Measurements from ENCODE around the gene TMEM250.

TMEM250 gene

GRCh38 chr9:136084063-136084944, 34.4 kb downstream of the TMEM250 start:
- H3K27ac ChIP-seq = peak overlapping the region in 3 of 11 experiments; percentile 19 to 71 (median 43); a peak in 5 of 22 replicates
- peak overlapping the region; percentile 56 to 98 (median 92) for H3K4me2 ChIP-seq
- no peak overlapping the region for H3K9ac ChIP-seq
- H3K27me3 ChIP-seq = peaks cover 0 to 20% (median 16%) of the 10 kb centered on the region in 11 experiments; a peak in 17 of 22 replicates
- peaks cover 0 to 20% (median 0%) of the 10 kb centered on the region in 11 experiments; a peak in 3 of 22 replicates for H3K36me3 ChIP-seq
- peaks cover 0 to 98% (median 0%) of the 10 kb centered on the region in 11 experiments; a peak in 6 of 22 replicates for H4K20me1 ChIP-seq
- peaks cover 77 to 100% (median 98%) of the 10 kb centered on the region in 10 experiments for H3K4me1 ChIP-seq
- no peak for TF ChIP-seq Cebpa-rat (IDR thresholded peaks at IDR 0.05)
- H3K9me3 ChIP-seq (replicated peaks in 1 of 11) = no peaks in the 10 kb centered on the region
- H3K4me3 ChIP-seq = no peak overlapping the region

- Histone ChIP-seq H4K20me1 (peaks cover 0 to 100% (median 0%) of the 10 kb centered on the region in 11 experiments; a peak in 6 of 22 replicates), H3K36me3 (peaks cover 0 to 26% (median 0%) of the 10 kb centered on the region in 11 experiments; a peak in 3 of 22 replicates), H3K4me2 (peak overlapping the region in 9 of 11 experiments; percentile 10 to 98 (median 88); a peak in 12 of 22 replicates), H3K27me3 (peaks cover 0 to 18% (median 15%) of the 10 kb centered on the region in 11 experiments; a peak in 17 of 22 replicates), H3K9me3 (replicated peaks in 1 of 11) (no peaks in the 10 kb centered on the region), H3K9ac (no peak overlapping the region), H3K4me1 (peaks cover 72 to 100% (median 98%) of the 10 kb centered on the region in 10 experiments), H3K27ac (peak overlapping the region in 1 of 11 experiments; percentile 71; a peak in 1 of 22 replicates), H3K4me3 (no peak overlapping the region)
- TF ChIP-seq Cebpa-rat (IDR thresholded peaks at IDR 0.05) = no peak
These were observed 35.1 kb downstream of the TMEM250 start for GRCh38 chr9:136083558-136084062.

GRCh38 chr9:136082496-136083361, 35.9 kb downstream of the TMEM250 start:
- peaks cover 0 to 99% (median 0%) of the 10 kb centered on the region in 11 experiments; a peak in 6 of 22 replicates for H4K20me1 ChIP-seq
- H3K4me2 ChIP-seq = peak overlapping the region in 10 of 11 experiments; percentile 54 to 94 (median 80); a peak in 17 of 22 replicates
- peaks cover 0 to 13% (median 7%) of the 10 kb centered on the region in 11 experiments; a peak in 16 of 22 replicates for H3K27me3 ChIP-seq
- H3K9ac ChIP-seq = peak overlapping the region in 3 of 11 experiments; percentile 15 to 51 (median 41); a peak in 1 of 22 replicates
- H3K27ac ChIP-seq = peak overlapping the region in 5 of 11 experiments; percentile 26 to 71 (median 63); a peak in 7 of 22 replicates
- TF ChIP-seq Cebpa-rat (IDR thresholded peaks at IDR 0.05) = no peak
- peaks cover 0 to 33% (median 0%) of the 10 kb centered on the region in 11 experiments; a peak in 3 of 22 replicates for H3K36me3 ChIP-seq
- no peaks in the 10 kb centered on the region for H3K9me3 ChIP-seq (replicated peaks in 1 of 11)
- H3K4me3 ChIP-seq = no peak overlapping the region
- peaks cover 63 to 100% (median 92%) of the 10 kb centered on the region in 10 experiments for H3K4me1 ChIP-seq

- peaks cover 0 to 91% (median 0%) of the 10 kb centered on the region in 11 experiments; a peak in 6 of 22 replicates for H4K20me1 ChIP-seq
- H3K9ac ChIP-seq = peak overlapping the region in 6 of 11 experiments; percentile 15 to 52 (median 37); a peak in 7 of 22 replicates
- peaks cover 0 to 33% (median 0%) of the 10 kb centered on the region in 11 experiments; a peak in 3 of 22 replicates for H3K36me3 ChIP-seq
- peak overlapping the region; percentile 52 to 94 (median 77) for H3K4me2 ChIP-seq
- peaks cover 0 to 5% (median 0%) of the 10 kb centered on the region in 11 experiments; a peak in 5 of 22 replicates for H3K27me3 ChIP-seq
- no peak overlapping the region for H3K4me3 ChIP-seq
- peaks cover 55 to 100% (median 92%) of the 10 kb centered on the region in 10 experiments for H3K4me1 ChIP-seq
- H3K9me3 ChIP-seq (replicated peaks in 1 of 11) = no peaks in the 10 kb centered on the region
- peak overlapping the region in 8 of 11 experiments; percentile 5 to 71 (median 47); a peak in 13 of 22 replicates for H3K27ac ChIP-seq
- no peak for TF ChIP-seq Cebpa-rat (IDR thresholded peaks at IDR 0.05)
These were observed 36.7 kb downstream of the TMEM250 start for GRCh38 chr9:136081826-136082495.

GRCh38 chr9:136081113-136081825, 37.4 kb downstream of the TMEM250 start:
- peak in 5 of 11 experiments; percentile 12 to 87 (median 80); a peak in 7 of 22 replicates for TF ChIP-seq Cebpa-rat (IDR thresholded peaks at IDR 0.05)
- no peaks in the 10 kb centered on the region for H3K27me3 ChIP-seq
- no peaks in the 10 kb centered on the region for H3K9me3 ChIP-seq (replicated peaks in 1 of 11)
- H3K9ac ChIP-seq = peak overlapping the region in 8 of 11 experiments; percentile 10 to 52 (median 32); a peak in 9 of 22 replicates
- peaks cover 0 to 84% (median 0%) of the 10 kb centered on the region in 11 experiments; a peak in 6 of 22 replicates for H4K20me1 ChIP-seq
- peaks cover 52 to 100% (median 92%) of the 10 kb centered on the region in 10 experiments for H3K4me1 ChIP-seq
- H3K4me3 ChIP-seq = no peak overlapping the region
- peaks cover 0 to 33% (median 0%) of the 10 kb centered on the region in 11 experiments; a peak in 3 of 22 replicates for H3K36me3 ChIP-seq
- H3K4me2 ChIP-seq = peak overlapping the region; percentile 52 to 94 (median 77)
- peak overlapping the region in 9 of 11 experiments; percentile 31 to 71 (median 51); a peak in 17 of 22 replicates for H3K27ac ChIP-seq

GRCh38 chr9:136080716-136081112, 38.0 kb downstream of the TMEM250 start:
- Histone ChIP-seq H3K4me1 (peaks cover 52 to 100% (median 92%) of the 10 kb centered on the region in 10 experiments), H3K4me3 (no peak overlapping the region), H3K27ac (peak overlapping the region in 9 of 11 experiments; percentile 31 to 71 (median 51); a peak in 15 of 22 replicates), H3K9ac (peak overlapping the region in 5 of 11 experiments; percentile 10 to 51 (median 31); a peak in 6 of 22 replicates), H3K27me3 (no peaks in the 10 kb centered on the region), H4K20me1 (peaks cover 0 to 82% (median 0%) of the 10 kb centered on the region in 11 experiments; a peak in 6 of 22 replicates), H3K4me2 (peak overlapping the region; percentile 52 to 94 (median 77)), H3K36me3 (peaks cover 0 to 31% (median 0%) of the 10 kb centered on the region in 11 experiments; a peak in 3 of 22 replicates), H3K9me3 (replicated peaks in 1 of 11) (no peaks in the 10 kb centered on the region)
- no peak for TF ChIP-seq Cebpa-rat (IDR thresholded peaks at IDR 0.05)

GRCh38 chr9:136079916-136080246, 38.8 kb downstream of the TMEM250 start:
- Histone ChIP-seq H4K20me1 (peaks cover 0 to 82% (median 0%) of the 10 kb centered on the region in 11 experiments; a peak in 6 of 22 replicates), H3K9ac (peak overlapping the region in 6 of 11 experiments; percentile 31 to 59 (median 48); a peak in 8 of 22 replicates), H3K9me3 (replicated peaks in 1 of 11) (no peaks in the 10 kb centered on the region), H3K27me3 (peaks cover 0 to 8% (median 0%) of the 10 kb centered on the region in 11 experiments; a peak in 3 of 22 replicates), H3K36me3 (peaks cover 0 to 31% (median 0%) of the 10 kb centered on the region in 11 experiments; a peak in 4 of 22 replicates), H3K4me1 (peaks cover 52 to 100% (median 92%) of the 10 kb centered on the region in 10 experiments), H3K4me2 (peak overlapping the region; percentile 43 to 94 (median 77)), H3K27ac (peak overlapping the region; percentile 16 to 71 (median 53); a peak in 18 of 22 replicates), H3K4me3 (no peak overlapping the region)
- no peak for TF ChIP-seq Cebpa-rat (IDR thresholded peaks at IDR 0.05)
